Measurements from ENCODE around the gene PIM2.

The PIM2 gene

DNA sequence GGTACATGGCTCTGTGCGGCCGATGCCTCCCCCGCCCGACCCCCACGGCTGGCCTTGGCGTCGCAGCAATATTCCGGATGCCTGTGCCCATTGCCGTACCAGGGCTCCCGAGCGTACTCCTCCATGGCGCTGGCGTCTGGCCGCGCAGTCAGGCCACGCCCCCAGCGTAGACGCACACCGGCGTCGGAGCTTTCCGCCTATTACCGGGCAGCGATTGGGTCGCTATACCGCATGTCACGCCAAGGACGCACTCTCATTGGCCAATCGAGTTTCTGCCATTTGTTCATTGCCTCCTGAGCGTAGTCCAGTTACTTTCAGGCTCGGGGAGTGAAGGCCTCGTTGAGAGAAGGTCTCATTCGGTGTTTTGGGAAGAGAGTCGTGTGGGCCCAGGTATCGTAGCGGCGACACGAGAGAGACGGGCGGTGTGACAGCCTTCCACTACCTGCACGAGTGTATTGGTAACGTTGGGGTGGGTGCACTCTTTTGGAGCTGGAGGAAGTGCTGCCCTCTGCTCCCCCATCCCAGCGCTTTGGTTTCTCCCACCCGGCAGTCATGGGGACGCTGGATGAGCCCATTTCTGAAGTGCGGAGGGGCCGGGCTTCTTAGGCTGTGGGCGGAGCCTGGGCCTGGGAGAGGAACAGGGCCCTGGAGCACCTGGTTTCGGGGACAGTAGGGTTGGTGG, 21.1 kb downstream of the PIM2 start, which contains the start of the genes PQBP1 and TIMM17B:
PQBP1 (plus strand) TSS at position 306 of the 682 bp plus-strand sequence. CDS start 580 bp downstream, outside the sequence.
TIMM17B (minus strand) TSS at position 144 of the 682 bp plus-strand sequence; CDS start at position 125, 19 bp downstream.
- no peaks in the 10 kb centered on the region for H4K20me1 ChIP-seq (ENCODE audit: insufficient read depth)
- TF ChIP-seq, protein P1, sequence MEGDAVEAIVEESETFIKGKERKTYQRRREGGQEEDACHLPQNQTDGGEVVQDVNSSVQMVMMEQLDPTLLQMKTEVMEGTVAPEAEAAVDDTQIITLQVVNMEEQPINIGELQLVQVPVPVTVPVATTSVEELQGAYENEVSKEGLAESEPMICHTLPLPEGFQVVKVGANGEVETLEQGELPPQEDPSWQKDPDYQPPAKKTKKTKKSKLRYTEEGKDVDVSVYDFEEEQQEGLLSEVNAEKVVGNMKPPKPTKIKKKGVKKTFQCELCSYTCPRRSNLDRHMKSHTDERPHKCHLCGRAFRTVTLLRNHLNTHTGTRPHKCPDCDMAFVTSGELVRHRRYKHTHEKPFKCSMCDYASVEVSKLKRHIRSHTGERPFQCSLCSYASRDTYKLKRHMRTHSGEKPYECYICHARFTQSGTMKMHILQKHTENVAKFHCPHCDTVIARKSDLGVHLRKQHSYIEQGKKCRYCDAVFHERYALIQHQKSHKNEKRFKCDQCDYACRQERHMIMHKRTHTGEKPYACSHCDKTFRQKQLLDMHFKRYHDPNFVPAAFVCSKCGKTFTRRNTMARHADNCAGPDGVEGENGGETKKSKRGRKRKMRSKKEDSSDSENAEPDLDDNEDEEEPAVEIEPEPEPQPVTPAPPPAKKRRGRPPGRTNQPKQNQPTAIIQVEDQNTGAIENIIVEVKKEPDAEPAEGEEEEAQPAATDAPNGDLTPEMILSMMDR (conservative IDR thresholded peaks at IDR 0.05; ENCODE audit: low read depth, low read length): no peak

DNA sequence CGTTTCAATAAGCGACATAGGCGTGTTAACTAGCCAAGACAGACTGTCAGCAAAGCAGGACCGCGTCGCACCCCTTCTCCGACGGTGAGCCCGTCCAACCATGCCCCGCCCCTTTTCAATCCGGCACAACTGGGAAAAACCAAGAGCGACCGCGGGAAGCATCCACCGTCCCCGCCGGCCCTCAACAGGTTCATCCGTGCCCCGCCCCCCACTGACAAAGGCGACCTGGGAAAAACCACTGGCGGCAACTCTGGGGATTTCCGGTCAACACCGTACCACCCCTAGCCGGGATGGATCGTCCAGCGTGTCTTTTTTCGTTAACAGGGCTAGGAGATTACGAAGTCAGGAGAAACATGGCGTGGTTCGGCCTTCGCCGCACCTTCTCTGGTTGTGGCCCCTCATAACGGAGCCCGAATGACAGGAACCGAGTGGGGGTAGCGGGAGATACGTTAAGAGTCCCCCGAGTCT, 21.6 kb downstream of the PIM2 start:
- H3K9ac ChIP-seq: peak overlapping the region; percentile 85
- H2AFZ ChIP-seq (ENCODE audit: low read depth): peak overlapping the region; percentile 41; the same call in 1 of the 2 replicates
- H3K4me1 ChIP-seq (ENCODE audit: low read depth, poor library complexity, severe bottlenecking): peaks cover 20% of the 10 kb centered on the region
- no peak overlapping the region for H3K4me3 ChIP-seq (IDR thresholded peaks at IDR 0.05; ENCODE audit: insufficient read depth, low read depth, low read length)
- H4K20me1 ChIP-seq (ENCODE audit: insufficient read depth): no peaks in the 10 kb centered on the region
- no peaks in the 10 kb centered on the region for H3K36me3 ChIP-seq (ENCODE audit: insufficient read depth)
- TF ChIP-seq, protein P1 (conservative IDR thresholded peaks at IDR 0.05; ENCODE audit: low read depth, low read length): no peak
- peak overlapping the region; percentile 76 for H3K4me2 ChIP-seq
- H3K27ac ChIP-seq: peak overlapping the region; percentile 91
- H3K27me3 ChIP-seq (ENCODE audit: insufficient read depth, low read depth): no peaks in the 10 kb centered on the region
- H3K79me2 ChIP-seq (ENCODE audit: insufficient read depth, low read depth): peaks cover 33% of the 10 kb centered on the region; the same call in 1 of the 2 replicates

More for the DNA sequence above, 21.1 kb downstream of the PIM2 start, which contains the start of the genes PQBP1 and TIMM17B:
- peak within 1 kb of the TSS; percentile 91 for H3K27ac ChIP-seq
- no peaks in the 10 kb centered on the region for H3K27me3 ChIP-seq (ENCODE audit: insufficient read depth, low read depth)
- H3K4me3 ChIP-seq (IDR thresholded peaks at IDR 0.05; ENCODE audit: insufficient read depth, low read depth, low read length): no peak within 1 kb of the TSS
- H2AFZ ChIP-seq (ENCODE audit: low read depth): peak within 1 kb of the TSS; percentile 41; the same call in 1 of the 2 replicates
- no peaks in the 10 kb centered on the region for H3K36me3 ChIP-seq (ENCODE audit: insufficient read depth)
- H3K4me1 ChIP-seq (ENCODE audit: low read depth, poor library complexity, severe bottlenecking): peaks cover 14% of the 10 kb centered on the region
- peak within 1 kb of the TSS; percentile 85 for H3K9ac ChIP-seq
- H3K4me2 ChIP-seq: peak within 1 kb of the TSS; percentile 80
- H3K79me2 ChIP-seq (ENCODE audit: insufficient read depth, low read depth): peaks cover 33% of the 10 kb centered on the region; the same call in 1 of the 2 replicates

DNA sequence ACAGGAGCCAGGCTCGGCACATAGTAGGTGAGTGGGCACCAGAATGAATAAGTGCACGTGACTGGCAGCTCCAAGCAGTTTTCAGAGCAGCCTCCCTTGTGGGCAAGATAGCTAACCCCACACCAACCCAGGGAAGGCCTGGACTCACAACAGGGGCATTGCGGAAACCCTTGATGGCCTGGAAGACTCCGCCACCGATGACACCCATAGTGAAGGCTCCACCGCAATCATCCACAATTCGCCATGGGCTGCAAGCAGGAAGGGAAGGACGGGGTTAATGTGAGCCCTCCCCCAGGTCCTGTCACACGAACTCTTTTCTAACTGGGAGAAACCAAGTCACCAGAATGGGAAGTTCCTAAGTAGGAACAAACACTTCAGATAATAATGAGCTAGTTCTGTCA, 22.2 kb downstream of the PIM2 start:
- Histone ChIP-seq H3K27ac (peak overlapping the region; percentile 91; the same call in 1 of the 2 replicates), H4K20me1 (ENCODE audit: insufficient read depth) (no peaks in the 10 kb centered on the region), H2AFZ (ENCODE audit: low read depth) (no peak overlapping the region), H3K4me2 (peak overlapping the region; percentile 76), H3K27me3 (ENCODE audit: insufficient read depth, low read depth) (no peaks in the 10 kb centered on the region), H3K4me1 (ENCODE audit: low read depth, poor library complexity, severe bottlenecking) (peaks cover 23% of the 10 kb centered on the region), H3K79me2 (ENCODE audit: insufficient read depth, low read depth) (peaks cover 33% of the 10 kb centered on the region; the same call in 1 of the 2 replicates), H3K9ac (peak overlapping the region; percentile 85; the same call in 1 of the 2 replicates), H3K36me3 (ENCODE audit: insufficient read depth) (no peaks in the 10 kb centered on the region), H3K4me3 (IDR thresholded peaks at IDR 0.05; ENCODE audit: insufficient read depth, low read depth, low read length) (no peak overlapping the region)
- TF ChIP-seq, protein P1 (conservative IDR thresholded peaks at IDR 0.05; ENCODE audit: low read depth, low read length): no peak

DNA sequence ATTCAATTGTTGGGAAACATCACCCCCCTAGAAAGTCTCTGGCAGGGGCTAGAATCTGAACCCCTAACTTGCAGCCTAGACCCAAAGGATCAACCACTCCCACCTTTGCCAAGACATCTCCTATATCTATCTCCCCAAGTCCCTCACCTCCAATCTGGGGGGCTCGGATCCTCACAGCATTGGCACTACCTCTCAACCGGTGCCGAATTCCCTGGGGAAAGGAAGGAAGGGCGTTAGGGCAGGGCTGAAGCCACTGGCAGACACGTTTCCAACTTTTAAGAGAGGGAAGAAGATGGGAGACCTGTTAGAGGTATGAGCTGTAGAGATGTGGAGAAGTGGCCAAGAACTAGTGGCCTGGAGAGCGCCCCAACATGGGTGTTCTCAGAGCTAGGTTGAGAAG, 23.9 kb downstream of the PIM2 start:
- Histone ChIP-seq H3K36me3 (ENCODE audit: insufficient read depth) (no peaks in the 10 kb centered on the region), H3K27me3 (ENCODE audit: insufficient read depth, low read depth) (no peaks in the 10 kb centered on the region), H3K9ac (no peak overlapping the region), H3K4me3 (IDR thresholded peaks at IDR 0.05; ENCODE audit: insufficient read depth, low read depth, low read length) (no peak overlapping the region), H4K20me1 (ENCODE audit: insufficient read depth) (no peaks in the 10 kb centered on the region), H3K4me1 (ENCODE audit: low read depth, poor library complexity, severe bottlenecking) (peaks cover 15% of the 10 kb centered on the region), H3K27ac (no peak overlapping the region), H3K4me2 (no peak overlapping the region), H3K79me2 (ENCODE audit: insufficient read depth, low read depth) (peaks cover 22% of the 10 kb centered on the region; the same call in 1 of the 2 replicates), H2AFZ (ENCODE audit: low read depth) (no peak overlapping the region)
- TF ChIP-seq, protein P1 (conservative IDR thresholded peaks at IDR 0.05; ENCODE audit: low read depth, low read length): no peak
